Nephron (organoid): ENCODE data around the gene EVA1A.

Experiments
- H3K27ac Mint-ChIP-seq, 3 experiments: 2 replicates each; pipeline ENCODE4 v1.8.0; 2020; ENCODE audit warnings: mixed read lengths in 3 of 3, mild to moderate bottlenecking in 2 of 3, moderate library complexity in 1 of 3
- H3K27me3 Mint-ChIP-seq: 2 replicates; pipeline ENCODE4 v1.8.0; 2021; ENCODE audit warnings: low read depth, mild to moderate bottlenecking, moderate library complexity, mixed read lengths
- H3K36me3 Mint-ChIP-seq: 2 replicates; pipeline ENCODE4 v1.8.0; 2020; ENCODE audit warnings: low read depth, mixed read lengths
- H3K4me1 Mint-ChIP-seq: 2 replicates; pipeline ENCODE4 v1.8.0; 2020; ENCODE audit warnings: mixed read lengths
- H3K4me3 Mint-ChIP-seq, 3 experiments: 2 replicates each; pipeline ENCODE4 v1.8.0; 2020; ENCODE audit warnings: mild to moderate bottlenecking in 3 of 3, mixed read lengths in 3 of 3, moderate library complexity in 2 of 3
- H3K9me3 Mint-ChIP-seq: 2 replicates; pipeline ENCODE4 v1.8.0; 2020; ENCODE audit warnings: mixed read lengths
- TF ChIP-seq, protein P1 (sequence below), 3 experiments: fragments of 200-600 bp; sonication (generic); IDR thresholded peaks; one replicate each; pipeline ENCODE4 v1.5.0; 2021; ENCODE audit warnings: antibody characterized with exemption in 3 of 3; ENCODE audit not compliant: unreplicated experiment in 3 of 3

The EVA1A gene

DNA sequence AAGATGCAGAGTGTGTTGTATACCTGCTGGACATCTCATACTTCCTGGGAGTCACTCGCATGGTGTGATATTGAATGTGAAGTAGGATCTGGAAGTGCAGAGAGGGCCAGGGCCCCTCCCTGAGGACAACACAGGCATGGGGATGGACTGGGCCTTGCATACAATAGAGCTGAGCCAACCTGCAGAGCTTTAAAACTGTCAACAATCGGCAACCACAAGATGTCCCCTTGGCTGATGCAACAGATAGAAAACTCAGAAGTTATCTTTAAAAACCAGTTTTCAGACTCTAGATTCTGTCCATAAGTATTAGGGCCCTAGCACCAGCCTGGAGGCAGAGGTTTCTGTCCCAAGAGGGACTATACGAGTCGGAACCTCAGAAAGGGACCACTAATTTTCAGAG is 19.7 kb downstream of the EVA1A start:
- H3K27ac Mint-ChIP-seq, result peak overlapping the region in 2 of 3 experiments; percentile 59 to 78
- peaks cover 34% of the 10 kb centered on the region for H3K36me3 Mint-ChIP-seq
- peaks cover 17% of the 10 kb centered on the region for H3K4me1 Mint-ChIP-seq
- peaks cover 5% of the 10 kb centered on the region for H3K27me3 Mint-ChIP-seq
- TF ChIP-seq, protein P1, sequence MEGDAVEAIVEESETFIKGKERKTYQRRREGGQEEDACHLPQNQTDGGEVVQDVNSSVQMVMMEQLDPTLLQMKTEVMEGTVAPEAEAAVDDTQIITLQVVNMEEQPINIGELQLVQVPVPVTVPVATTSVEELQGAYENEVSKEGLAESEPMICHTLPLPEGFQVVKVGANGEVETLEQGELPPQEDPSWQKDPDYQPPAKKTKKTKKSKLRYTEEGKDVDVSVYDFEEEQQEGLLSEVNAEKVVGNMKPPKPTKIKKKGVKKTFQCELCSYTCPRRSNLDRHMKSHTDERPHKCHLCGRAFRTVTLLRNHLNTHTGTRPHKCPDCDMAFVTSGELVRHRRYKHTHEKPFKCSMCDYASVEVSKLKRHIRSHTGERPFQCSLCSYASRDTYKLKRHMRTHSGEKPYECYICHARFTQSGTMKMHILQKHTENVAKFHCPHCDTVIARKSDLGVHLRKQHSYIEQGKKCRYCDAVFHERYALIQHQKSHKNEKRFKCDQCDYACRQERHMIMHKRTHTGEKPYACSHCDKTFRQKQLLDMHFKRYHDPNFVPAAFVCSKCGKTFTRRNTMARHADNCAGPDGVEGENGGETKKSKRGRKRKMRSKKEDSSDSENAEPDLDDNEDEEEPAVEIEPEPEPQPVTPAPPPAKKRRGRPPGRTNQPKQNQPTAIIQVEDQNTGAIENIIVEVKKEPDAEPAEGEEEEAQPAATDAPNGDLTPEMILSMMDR (IDR thresholded peaks at IDR 0.05; ENCODE audit: unreplicated experiment in 3 of 3), result no peak
- H3K4me3 Mint-ChIP-seq, result no peak overlapping the region
- H3K9me3 Mint-ChIP-seq, result peaks cover 3% of the 10 kb centered on the region

DNA sequence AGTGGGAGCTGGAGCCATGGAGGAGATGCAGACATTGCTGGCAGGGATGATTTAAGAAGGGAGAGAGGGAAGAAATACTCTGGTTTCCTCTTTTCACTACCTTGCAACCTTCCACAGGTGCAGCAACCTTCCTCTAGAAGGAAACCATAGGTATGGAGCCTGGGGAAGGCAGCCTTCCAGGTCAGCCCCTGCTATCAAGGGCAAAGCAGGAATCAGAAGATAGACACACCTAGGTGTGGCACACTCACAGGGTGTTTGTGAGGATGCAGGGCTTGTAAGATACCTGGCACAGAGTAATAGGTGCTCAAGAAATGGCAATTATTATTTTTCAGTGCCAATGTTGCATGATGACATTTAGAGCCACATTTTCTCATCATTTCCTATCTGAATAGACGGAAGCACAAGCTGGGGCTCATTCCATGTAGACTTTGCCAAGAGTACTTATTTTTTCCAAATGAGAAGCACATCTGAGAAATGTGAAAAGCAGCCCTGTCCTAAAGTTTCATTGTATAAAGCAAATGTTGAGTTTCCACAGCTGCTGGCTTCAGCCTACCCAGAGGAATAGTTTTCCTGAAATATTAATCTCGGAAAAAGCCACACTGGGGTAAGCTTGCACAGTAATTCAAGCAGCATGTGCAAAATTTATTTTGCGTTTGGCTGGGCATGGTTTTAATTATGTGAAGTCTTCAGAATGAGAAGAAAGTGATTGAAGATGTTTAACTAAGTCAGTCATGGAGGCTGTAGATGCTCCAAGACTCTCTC is 20.6 kb downstream of the EVA1A start:
- H3K27ac Mint-ChIP-seq, result peak overlapping the region; percentile 25 to 78 (median 59)

DNA sequence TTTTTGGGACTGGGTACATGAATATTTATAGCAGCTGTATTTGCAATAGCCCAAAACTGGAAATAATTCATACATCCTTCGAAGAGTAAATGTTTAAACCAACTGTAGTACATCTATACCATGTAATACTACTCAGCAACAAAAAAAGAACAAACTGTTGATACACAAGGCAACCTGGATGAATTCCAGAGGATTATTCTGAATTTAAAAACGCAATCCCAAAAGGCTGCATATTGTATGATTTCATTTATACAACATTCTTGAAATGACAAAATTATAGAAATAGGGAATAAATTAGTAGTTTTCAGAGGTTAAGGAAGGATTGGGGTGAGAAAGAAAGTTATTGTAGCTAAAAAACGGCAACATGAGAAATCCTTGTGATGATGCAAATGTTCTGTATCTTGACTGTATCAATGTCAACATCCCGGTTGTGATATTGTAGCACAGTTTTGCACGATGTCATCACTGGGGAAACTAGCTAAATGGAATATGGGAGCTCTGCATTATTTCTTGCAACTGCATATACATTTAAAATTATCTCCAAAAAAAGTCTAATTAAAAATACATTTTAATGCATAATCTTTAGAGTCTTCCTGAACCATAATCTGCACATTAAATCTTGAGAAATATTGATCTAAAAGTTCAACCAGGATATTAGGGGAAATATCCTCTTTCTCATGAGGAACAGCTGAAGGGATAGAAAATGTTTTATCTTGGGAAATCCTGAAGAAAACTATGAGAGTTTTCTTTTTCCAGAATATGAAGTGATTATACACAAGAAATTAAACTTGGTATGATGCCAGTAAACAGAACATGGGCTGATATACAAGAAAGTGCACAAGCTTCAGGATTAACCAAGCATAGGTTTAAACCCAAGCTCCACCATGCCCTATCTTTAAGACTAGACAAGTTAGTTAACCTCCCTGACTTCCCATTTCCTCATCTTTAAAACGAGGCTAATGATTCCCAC is 21.9 kb downstream of the EVA1A start:
- H3K9me3 Mint-ChIP-seq, result peaks cover 3% of the 10 kb centered on the region
- TF ChIP-seq, protein P1 (IDR thresholded peaks at IDR 0.05; ENCODE audit: unreplicated experiment in 3 of 3), result no peak
- no peak overlapping the region for H3K4me3 Mint-ChIP-seq
- H3K27me3 Mint-ChIP-seq, result peaks cover 5% of the 10 kb centered on the region
- H3K4me1 Mint-ChIP-seq, result peaks cover 17% of the 10 kb centered on the region
- H3K27ac Mint-ChIP-seq, result no peak overlapping the region
- peaks cover 31% of the 10 kb centered on the region for H3K36me3 Mint-ChIP-seq

More for the DNA sequence above, 20.6 kb downstream of the EVA1A start:
- peaks cover 5% of the 10 kb centered on the region for H3K27me3 Mint-ChIP-seq
- peaks cover 3% of the 10 kb centered on the region for H3K9me3 Mint-ChIP-seq
- no peak overlapping the region for H3K4me3 Mint-ChIP-seq
- TF ChIP-seq, protein P1 (IDR thresholded peaks at IDR 0.05; ENCODE audit: unreplicated experiment in 3 of 3), result no peak
- H3K36me3 Mint-ChIP-seq, result peaks cover 34% of the 10 kb centered on the region
- H3K4me1 Mint-ChIP-seq, result peaks cover 17% of the 10 kb centered on the region

DNA sequence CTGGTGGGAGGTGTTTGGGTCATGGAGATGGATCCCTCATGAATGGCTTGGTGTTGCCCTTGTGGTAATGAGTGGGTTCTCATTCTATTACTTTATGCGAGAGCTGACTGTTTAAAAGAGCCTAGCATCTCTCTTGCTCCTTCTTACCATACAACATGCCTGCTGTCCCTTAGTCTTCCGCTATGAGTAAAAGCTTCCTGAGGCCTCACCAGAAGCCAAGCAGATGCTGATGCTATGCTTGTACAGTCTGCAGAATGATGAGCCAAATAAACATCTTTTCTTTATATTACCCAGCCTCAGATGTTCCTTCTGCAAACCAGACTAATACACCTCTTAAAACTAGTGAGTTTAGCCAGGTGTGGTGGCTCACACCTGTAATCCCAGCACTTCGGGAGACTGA is 23.1 kb downstream of the EVA1A start:
- Mint-ChIP-seq H3K4me1 (peaks cover 17% of the 10 kb centered on the region), H3K27me3 (peaks cover 5% of the 10 kb centered on the region), H3K36me3 (peaks cover 30% of the 10 kb centered on the region), H3K4me3 (no peak overlapping the region), H3K27ac (no peak overlapping the region), H3K9me3 (peaks cover 3% of the 10 kb centered on the region)
- TF ChIP-seq, protein P1 (IDR thresholded peaks at IDR 0.05; ENCODE audit: unreplicated experiment in 3 of 3), result no peak

DNA sequence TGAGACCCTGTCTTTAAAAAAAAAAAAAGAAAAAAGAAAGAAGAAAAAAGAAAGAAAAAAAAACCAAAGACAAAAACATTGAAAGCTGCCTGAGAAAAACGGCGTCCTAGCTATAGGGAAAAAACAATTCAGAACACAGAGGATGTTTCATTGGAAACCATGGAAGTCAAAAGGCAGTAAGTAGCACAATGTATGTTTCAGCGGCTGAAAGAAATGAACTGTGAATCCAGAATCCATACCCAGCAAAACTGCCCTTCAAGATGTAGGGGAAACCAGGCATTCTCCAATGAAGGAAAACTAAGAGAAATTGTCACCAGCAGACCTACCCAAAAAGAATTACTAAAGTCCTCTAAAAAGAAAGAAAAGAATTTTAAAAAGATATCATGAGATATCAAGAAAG is 27.6 kb downstream of the EVA1A start:
- H3K27me3 Mint-ChIP-seq, result peaks cover 4% of the 10 kb centered on the region
- no peaks in the 10 kb centered on the region for H3K4me1 Mint-ChIP-seq
- H3K27ac Mint-ChIP-seq, result no peak overlapping the region
- H3K36me3 Mint-ChIP-seq, result peaks cover 6% of the 10 kb centered on the region
- no peak overlapping the region for H3K4me3 Mint-ChIP-seq
- TF ChIP-seq, protein P1 (IDR thresholded peaks at IDR 0.05; ENCODE audit: unreplicated experiment in 3 of 3), result no peak
- H3K9me3 Mint-ChIP-seq, result no peaks in the 10 kb centered on the region
